SHP77 treated with DMSO at 0.1 percent for 48 hours (cell line): Measurements from ENCODE around the gene SLC11A2.
"Not testable (repeated sequence)": the region's sequence is repeated elsewhere in the genome, so short reads cannot be mapped to it uniquely, and the experiment has no call there.

Experiments
- DNase-seq: peaks from one replicate; lab custom pipeline; 2025; lab: John Stamatoyannopoulos, UW

The SLC11A2 gene

GRCh38 chr12:50947933-50948626 lies 78.1 kb downstream of the SLC11A2 start:
- no peak for DNase-seq

- no peak for DNase-seq
Observed at GRCh38 chr12:50937653-50938052, 88.5 kb downstream of the SLC11A2 start.

- DNase-seq, result no peak
Observed at GRCh38 chr12:50936821-50937530, 89.2 kb downstream of the SLC11A2 start.

GRCh38 chr12:50934981-50935807 lies 91.0 kb downstream of the SLC11A2 start:
- no peak for DNase-seq

GRCh38 chr12:50934371-50934851 lies 91.8 kb downstream of the SLC11A2 start:
- DNase-seq, result no peak

- DNase-seq, result no peak
Observed at GRCh38 chr12:50933459-50934124, 92.6 kb downstream of the SLC11A2 start.

GRCh38 chr12:50932787-50933280 lies 93.3 kb downstream of the SLC11A2 start:
- no peak for DNase-seq

GRCh38 chr12:50930477-50930876 lies 95.7 kb downstream of the SLC11A2 start:
- not testable (repeated sequence) for DNase-seq

- DNase-seq, result no peak
Observed at GRCh38 chr12:50929831-50930230, 96.4 kb downstream of the SLC11A2 start.
